HepG2 (cell line): ENCODE measurements around the gene NHERF2. TPM values are rescaled to one million over a fixed set of nuclear protein-coding genes. Genes with fewer than 3 reads are reported as not detected.

Source experiments
- ATF7 ChIP-seq, 2 experiments: fragments of 450-650 bp in 1 of 2; sonication (generic) in 1 of 2; formaldehyde crosslinking in 1 of 2; IDR thresholded peaks; 2 replicates each; pipeline versions ENCODE4 v1.4.0 to v1.6.1; 2016 to 2020; ENCODE audit warnings: antibody characterized with exemption in 1 of 2, mild to moderate bottlenecking in 1 of 2, missing genetic modification reagents in 1 of 2
- DRAP1 ChIP-seq: IDR thresholded peaks from 2 replicates; pipeline ENCODE4 v1.6.1; 2016; ENCODE audit warnings: missing genetic modification reagents, missing compliant biosample characterization
- ETV5 ChIP-seq: IDR thresholded peaks from 2 replicates; pipeline ENCODE4 v1.6.1; 2018; ENCODE audit warnings: missing biosample characterization, missing genetic modification reagents, inconsistent platforms, borderline replicate concordance
- GABPA ChIP-seq, 2 experiments: IDR thresholded peaks; 2 replicates each; pipeline ENCODE4 v1.6.1; 2011 to 2016; ENCODE audit warnings: low read depth in 2 of 2, low read length in 1 of 2, missing biosample characterization in 1 of 2, missing genetic modification characterization in 1 of 2
- HDAC1 ChIP-seq: sonication (generic); formaldehyde crosslinking; IDR thresholded peaks from 2 replicates; pipeline ENCODE4 v1.5.1; 2020; ENCODE audit warnings: mild to moderate bottlenecking, missing genetic modification reagents
- HNF1B ChIP-seq: sonication (generic); formaldehyde crosslinking; IDR thresholded peaks from 2 replicates; pipeline ENCODE4 v1.5.1; 2020; ENCODE audit warnings: mild to moderate bottlenecking, moderate library complexity, missing genetic modification reagents
- KDM2A ChIP-seq: sonication (generic); formaldehyde crosslinking; IDR thresholded peaks from 2 replicates; pipeline ENCODE4 v1.4.0; 2020; ENCODE audit warnings: low read depth, missing genetic modification reagents, borderline replicate concordance
- KDM5B ChIP-seq: sonication (generic); formaldehyde crosslinking; IDR thresholded peaks from 2 replicates; pipeline ENCODE4 v1.4.0; 2020; ENCODE audit warnings: missing genetic modification reagents, mild to moderate bottlenecking, borderline replicate concordance
- NR2F6 ChIP-seq, 2 experiments: IDR thresholded peaks; 2 replicates each; pipeline ENCODE4 v1.6.1; 2016; ENCODE audit warnings: antibody characterized with exemption in 1 of 2, mild to moderate bottlenecking in 1 of 2
- PCBP1 ChIP-seq: fragments of 200-400 bp; formaldehyde crosslinking; IDR thresholded peaks from 2 replicates; pipeline ENCODE4 v1.6.1; 2017; ENCODE audit warnings: mild to moderate bottlenecking, low read depth, low read length, borderline replicate concordance
- PHF8 ChIP-seq: sonication (generic); formaldehyde crosslinking; IDR thresholded peaks from 2 replicates; pipeline ENCODE4 v1.5.0; 2020; ENCODE audit warnings: missing genetic modification reagents
- POLR2A ChIP-seq, 2 experiments: IDR thresholded peaks; 2 replicates each; pipeline ENCODE4 v1.6.1; 2011; ENCODE audit warnings: low read depth in 2 of 2, low read length in 2 of 2, mild to moderate bottlenecking in 1 of 2, moderate library complexity in 1 of 2; ENCODE audit not compliant: insufficient read depth in 1 of 2
- RFXANK ChIP-seq: IDR thresholded peaks from 2 replicates; pipeline ENCODE4 v1.6.1; 2016
- TEAD2 ChIP-seq: sonication (generic); formaldehyde crosslinking; IDR thresholded peaks from 2 replicates; pipeline ENCODE4 v1.9.0; 2021; ENCODE audit warnings: missing genetic modification reagents
- YEATS2 ChIP-seq: sonication (generic); formaldehyde crosslinking; IDR thresholded peaks from 2 replicates; pipeline ENCODE4 v1.4.0; 2020; ENCODE audit warnings: missing genetic modification reagents, borderline replicate concordance
- YEATS4 ChIP-seq: sonication (generic); formaldehyde crosslinking; IDR thresholded peaks from 2 replicates; pipeline ENCODE4 v1.4.0; 2020; ENCODE audit warnings: missing genetic modification reagents, borderline replicate concordance
- ZFP36 ChIP-seq: fragments of 150-350 bp; IDR thresholded peaks from 2 replicates; pipeline ENCODE4 v1.6.1; 2018; ENCODE audit warnings: borderline replicate concordance, low read length, low read depth; ENCODE audit not compliant: partially characterized antibody
- ZFP91 ChIP-seq: sonication (generic); formaldehyde crosslinking; IDR thresholded peaks from 2 replicates; pipeline ENCODE4 v1.9.0; 2022; ENCODE audit warnings: missing genetic modification reagents, mild to moderate bottlenecking, borderline replicate concordance
- ZNF512B ChIP-seq: sonication (generic); formaldehyde crosslinking; IDR thresholded peaks from 2 replicates; pipeline ENCODE4 v1.5.1; 2020; ENCODE audit warnings: missing genetic modification reagents, mild to moderate bottlenecking, borderline replicate concordance
- ZNF563 ChIP-seq: sonication (generic); formaldehyde crosslinking; IDR thresholded peaks from 2 replicates; pipeline ENCODE4 v1.8.0; 2022; ENCODE audit warnings: mild to moderate bottlenecking, moderate library complexity, missing genetic modification reagents
- ZNF619 ChIP-seq: sonication (generic); formaldehyde crosslinking; IDR thresholded peaks from 2 replicates; pipeline ENCODE4 v1.4.0; 2020; ENCODE audit warnings: mild to moderate bottlenecking, missing genetic modification reagents
- ZNF792 ChIP-seq: IDR thresholded peaks from 2 replicates; pipeline ENCODE4 v1.6.1; 2016
- polyA plus RNA-seq, 8 experiments: library from polyadenylated mRNA; depleted of rRNA in 3 of 8; stranded (reverse) in 7 of 8; unstranded in 1 of 8; fragments of >200 nt; fragmentation: Illumina TruSeq in 4 of 8; extraction: Trizol in 4 of 8; gene quantifications; 2 replicates each; pipeline versions ENCODE4 v1.2.1 to v1.2.3, GENCODE V29; 2011 to 2016; ENCODE audit warnings: low read depth in 4 of 8, missing spikeins in 1 of 8, mixed read lengths in 1 of 8; ENCODE audit not compliant: insufficient read depth in 1 of 8
- total RNA-seq, 5 experiments: library from RNA; depleted of rRNA; stranded (reverse); fragments of >200 nt; fragmentation: Illumina TruSeq; extraction: Trizol; gene quantifications; 2 replicates each; pipeline ENCODE4 v1.2.3, GENCODE V29; 2016; ENCODE audit warnings: low read depth in 1 of 5

The NHERF2 gene
- total and polyA plus RNA-seq, 2 of the 13 experiments (the other 11 are each of a cell fraction or from before 2014, with no cell fraction given) = 23.7 to 39.3 TPM

GRCh38 chr16:1990351-1991134 lies 36.2 kb upstream of the NHERF2 start (continued):
- TF ChIP-seq ZFP91 (CRISPR knock-in tag) (peak; percentile 42; the same call in 1 of the 2 replicates), ZFP36 (peak; percentile 65), PCBP1 (0 out of 2 replicates have a peak, but pooled peaks have one; percentile 54), YEATS4 (CRISPR knock-in tag) (0 out of 2 replicates have a peak, but pooled peaks have one; percentile 2), YEATS2 (CRISPR knock-in tag) (0 out of 2 replicates have a peak, but pooled peaks have one; percentile 35), HDAC1 (CRISPR knock-in tag) (peak; percentile 44; the same call in 1 of the 2 replicates), TEAD2 (CRISPR knock-in tag) (no peak), RFXANK (CRISPR knock-in tag) (no peak), NR2F6 (IDR thresholded peaks at IDR 0.05) (no peak), NR2F6 (CRISPR knock-in tag; IDR thresholded peaks at IDR 0.05) (0 out of 2 replicates have a peak, but pooled peaks have one; percentile 38), GABPA (IDR thresholded peaks at IDR 0.05; ENCODE audit: low read depth, low read length) (no peak), GABPA (CRISPR knock-in tag; IDR thresholded peaks at IDR 0.05; ENCODE audit: low read depth) (no peak), ATF7 (IDR thresholded peaks at IDR 0.05) (peak; percentile 91), ATF7 (CRISPR knock-in tag; IDR thresholded peaks at IDR 0.05) (peak; percentile 87), ZNF619 (CRISPR knock-in tag) (no peak), ZNF563 (CRISPR knock-in tag) (no peak), ETV5 (CRISPR knock-in tag) (peak; percentile 30; the same call in 1 of the 2 replicates), HNF1B (CRISPR knock-in tag) (peak; percentile 44; the same call in 1 of the 2 replicates), KDM5B (CRISPR knock-in tag) (peak; percentile 75; the same call in 1 of the 2 replicates), KDM2A (CRISPR knock-in tag) (peak; percentile 49; the same call in 1 of the 2 replicates), POLR2A (IDR thresholded peaks at IDR 0.05; ENCODE audit: insufficient read depth in 1 of 2, low read depth in 2 of 2, low read length in 2 of 2) (peak in 1 of 2 experiments; percentile 49; a peak in 2 of 4 replicates), PHF8 (CRISPR knock-in tag) (peak; percentile 36; the same call in 1 of the 2 replicates), ZNF792 (CRISPR knock-in tag) (peak; percentile 49; the same call in 1 of the 2 replicates), DRAP1 (CRISPR knock-in tag) (no peak), ZNF512B (CRISPR knock-in tag) (no peak)
